Endodermal cell (in vitro differentiated cells): ENCODE results near the gene PES1. TPM values are rescaled to one million over a fixed set of nuclear protein-coding genes. Genes with fewer than 3 reads are reported as not detected.

Experiments used
- DNase-seq: peaks from one replicate; pipeline ENCODE4 v3.0.0-alpha.2; 2017
- H3K27ac ChIP-seq: 2 replicates; pipeline ENCODE4 v1.5.1; 2013; ENCODE audit warnings: mild to moderate bottlenecking, low read depth, low read length, moderate library complexity
- H3K27me3 ChIP-seq: 2 replicates; pipeline ENCODE4 v1.6.1; 2013; ENCODE audit warnings: mild to moderate bottlenecking, low read length, moderate library complexity; ENCODE audit not compliant: insufficient read depth, control insufficient read depth, poor library complexity, severe bottlenecking
- H3K36me3 ChIP-seq: 2 replicates; pipeline ENCODE4 v1.7.0; 2013; ENCODE audit warnings: mild to moderate bottlenecking, low read length, moderate library complexity; ENCODE audit not compliant: control insufficient read depth, insufficient read depth
- H3K4me1 ChIP-seq: one replicate; pipeline ENCODE4 v1.7.0; 2013; ENCODE audit warnings: low read length; ENCODE audit not compliant: control insufficient read depth, insufficient read depth
- H3K4me3 ChIP-seq: 2 replicates; pipeline ENCODE4 v1.5.1; 2013; ENCODE audit warnings: mild to moderate bottlenecking, low read length, moderate library complexity
- H3K9ac ChIP-seq: 2 replicates; pipeline ENCODE4 v1.6.1; 2013; ENCODE audit warnings: mild to moderate bottlenecking, low read length, moderate library complexity; ENCODE audit not compliant: poor library complexity, severe bottlenecking; ENCODE audit errors: extremely low read depth
- H3K9me3 ChIP-seq: 2 replicates; pipeline ENCODE4 v1.6.1; 2013; ENCODE audit warnings: mild to moderate bottlenecking, low read length, moderate library complexity; ENCODE audit not compliant: control insufficient read depth
- H3K27ac Mint-ChIP-seq: 2 replicates; pipeline ENCODE4 v1.8.0; 2020; ENCODE audit warnings: mixed read lengths
- H3K27me3 Mint-ChIP-seq: 2 replicates; pipeline ENCODE4 v1.8.0; 2021; ENCODE audit warnings: mild to moderate bottlenecking, mixed read lengths; ENCODE audit not compliant: insufficient read depth
- H3K36me3 Mint-ChIP-seq: 2 replicates; pipeline ENCODE4 v1.8.0; 2020; ENCODE audit warnings: low read depth, mixed read lengths
- H3K4me1 Mint-ChIP-seq: 2 replicates; pipeline ENCODE4 v1.8.0; 2020; ENCODE audit warnings: mixed read lengths
- H3K4me3 Mint-ChIP-seq: 2 replicates; pipeline ENCODE4 v1.8.0; 2020; ENCODE audit warnings: mild to moderate bottlenecking, moderate library complexity, mixed read lengths
- H3K9me3 Mint-ChIP-seq: 2 replicates; pipeline ENCODE4 v1.8.0; 2020; ENCODE audit warnings: mild to moderate bottlenecking, mixed read lengths
- WGBS, 2 experiments: methylation state at CpG; one replicate each; pipeline versions ENCODE4 v1.1.5 to v1.1.7; 2013; ENCODE audit warnings: missing lambda C conversion rate in 2 of 2, mixed read lengths in 1 of 2; ENCODE audit not compliant: insufficient coverage in 1 of 2, insufficient read length in 1 of 2; 5-methylcytosine and 5-hydroxymethylcytosine counted together
- total RNA-seq, 2 donors: library from RNA; stranded (reverse); fragmentation: NEBNext Ultra II Directional in 1 of 2; extraction: Animal tissue kit (Norgen Biotek cat#: 25700) in 1 of 2; gene quantifications; 2 replicates in 1 of 2; 3 replicates in 1 of 2; pipeline ENCODE4 v1.2.1, GENCODE V29; 2021
- TF ChIP-seq, protein P1 (sequence below): fragments of 200-600 bp; sonication (generic); conservative IDR thresholded peaks from 2 replicates; pipeline ENCODE4 v1.5.0; 2021; ENCODE audit warnings: antibody characterized with exemption, mild to moderate bottlenecking

Gene PES1
- total RNA-seq, 2 donors from 2014 or later, result 78.7 to 90.2 TPM

- no peak overlapping the region for H3K4me3 ChIP-seq
- no peaks in the 10 kb centered on the region for H3K4me1 ChIP-seq
- TF ChIP-seq, protein P1, sequence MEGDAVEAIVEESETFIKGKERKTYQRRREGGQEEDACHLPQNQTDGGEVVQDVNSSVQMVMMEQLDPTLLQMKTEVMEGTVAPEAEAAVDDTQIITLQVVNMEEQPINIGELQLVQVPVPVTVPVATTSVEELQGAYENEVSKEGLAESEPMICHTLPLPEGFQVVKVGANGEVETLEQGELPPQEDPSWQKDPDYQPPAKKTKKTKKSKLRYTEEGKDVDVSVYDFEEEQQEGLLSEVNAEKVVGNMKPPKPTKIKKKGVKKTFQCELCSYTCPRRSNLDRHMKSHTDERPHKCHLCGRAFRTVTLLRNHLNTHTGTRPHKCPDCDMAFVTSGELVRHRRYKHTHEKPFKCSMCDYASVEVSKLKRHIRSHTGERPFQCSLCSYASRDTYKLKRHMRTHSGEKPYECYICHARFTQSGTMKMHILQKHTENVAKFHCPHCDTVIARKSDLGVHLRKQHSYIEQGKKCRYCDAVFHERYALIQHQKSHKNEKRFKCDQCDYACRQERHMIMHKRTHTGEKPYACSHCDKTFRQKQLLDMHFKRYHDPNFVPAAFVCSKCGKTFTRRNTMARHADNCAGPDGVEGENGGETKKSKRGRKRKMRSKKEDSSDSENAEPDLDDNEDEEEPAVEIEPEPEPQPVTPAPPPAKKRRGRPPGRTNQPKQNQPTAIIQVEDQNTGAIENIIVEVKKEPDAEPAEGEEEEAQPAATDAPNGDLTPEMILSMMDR, result no peak
- H3K9me3 ChIP-seq, result no peaks in the 10 kb centered on the region
- no peak for DNase-seq
- Mint-ChIP-seq H3K27me3 (no peaks in the 10 kb centered on the region), H3K4me1 (no peaks in the 10 kb centered on the region), H3K36me3 (peaks cover 76% of the 10 kb centered on the region), H3K9me3 (no peaks in the 10 kb centered on the region), H3K4me3 (no peak overlapping the region), H3K27ac (no peak overlapping the region)
- no peak overlapping the region for H3K27ac ChIP-seq
- no peak overlapping the region for H3K9ac ChIP-seq
- WGBS, 2 experiments, result 89 to 91% methylated on average over 6 to 7 of the region's 7 CpGs
- peaks cover 59% of the 10 kb centered on the region for H3K36me3 ChIP-seq
- H3K27me3 ChIP-seq, result no peaks in the 10 kb centered on the region
Measured at GRCh38 chr22:30615543-30615954, 23.8 kb upstream of the PES1 start.

DNA sequence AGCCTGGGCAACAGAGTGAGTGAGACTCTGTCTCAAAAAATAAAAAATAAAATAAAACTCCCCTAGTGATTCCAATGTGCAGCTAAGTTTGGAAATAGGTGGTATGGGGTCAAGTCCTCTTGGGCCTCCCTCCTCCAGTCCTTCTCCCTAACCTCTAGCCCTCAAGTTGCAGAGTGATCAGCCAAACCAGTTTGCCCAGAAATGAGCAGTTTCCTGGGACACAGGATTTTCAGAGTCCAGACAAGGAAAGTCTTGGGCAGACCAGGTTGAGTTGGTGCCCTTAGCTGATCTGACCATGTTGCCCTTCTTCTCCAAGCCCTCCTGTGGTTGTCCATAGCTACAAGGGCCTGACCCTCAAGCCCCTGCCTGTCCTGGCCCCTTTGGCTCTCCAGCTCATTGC, 23.2 kb upstream of the PES1 start:
- H3K9me3 ChIP-seq, result no peaks in the 10 kb centered on the region
- H3K27me3 Mint-ChIP-seq, result no peaks in the 10 kb centered on the region
- H3K9me3 Mint-ChIP-seq, result no peaks in the 10 kb centered on the region
- no peak overlapping the region for H3K27ac Mint-ChIP-seq
- H3K4me3 Mint-ChIP-seq, result no peak overlapping the region
- no peaks in the 10 kb centered on the region for H3K27me3 ChIP-seq
- H3K27ac ChIP-seq, result no peak overlapping the region
- H3K4me3 ChIP-seq, result no peak overlapping the region
- H3K4me1 Mint-ChIP-seq, result peaks cover 5% of the 10 kb centered on the region
- H3K36me3 Mint-ChIP-seq, result peaks cover 75% of the 10 kb centered on the region
- TF ChIP-seq, protein P1, result no peak
- DNase-seq, result no peak
- no peak overlapping the region for H3K9ac ChIP-seq
- H3K4me1 ChIP-seq, result no peaks in the 10 kb centered on the region
- H3K36me3 ChIP-seq, result peaks cover 60% of the 10 kb centered on the region

DNA sequence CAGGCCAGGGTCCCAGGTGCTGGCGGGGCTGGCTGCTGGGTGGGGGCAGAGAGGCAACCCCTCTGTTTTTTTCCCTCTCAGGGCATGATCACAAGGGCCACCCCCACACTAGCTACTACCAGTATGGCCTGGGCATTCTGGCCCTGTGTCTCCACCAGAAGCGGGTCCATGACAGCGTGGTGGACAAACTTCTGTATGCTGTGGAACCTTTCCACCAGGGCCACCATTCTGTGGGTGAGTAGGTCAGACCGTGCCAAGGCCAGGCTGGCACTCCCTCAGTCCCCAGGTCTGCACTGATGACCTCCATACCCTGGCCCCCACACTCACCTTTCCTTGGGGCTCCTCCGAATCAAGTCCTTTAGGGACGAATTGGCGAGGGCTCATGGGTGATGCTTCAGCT, 22.6 kb upstream of the PES1 start:
- no peak overlapping the region for H3K27ac ChIP-seq
- Mint-ChIP-seq H3K27ac (no peak overlapping the region), H3K4me3 (no peak overlapping the region), H3K36me3 (peaks cover 70% of the 10 kb centered on the region), H3K9me3 (no peaks in the 10 kb centered on the region), H3K4me1 (peaks cover 11% of the 10 kb centered on the region), H3K27me3 (no peaks in the 10 kb centered on the region)
- peaks cover 55% of the 10 kb centered on the region for H3K36me3 ChIP-seq
- 92 to 100% methylated on average over 1 to 7 of the region's 7 CpGs for WGBS, 2 experiments
- no peak overlapping the region for H3K9ac ChIP-seq
- H3K27me3 ChIP-seq, result no peaks in the 10 kb centered on the region
- H3K9me3 ChIP-seq, result no peaks in the 10 kb centered on the region
- TF ChIP-seq, protein P1, result no peak
- H3K4me3 ChIP-seq, result no peak overlapping the region
- no peak for DNase-seq
- H3K4me1 ChIP-seq, result no peaks in the 10 kb centered on the region
